GM23338 (cell line): ENCODE data around the gene ORC2.

ENCODE experiments used
- CREB1 ChIP-seq: fragments of 250-450 bp; sonication (Bioruptor Pico); IDR thresholded peaks from 2 replicates; pipeline ENCODE4 v1.5.0; 2020; ENCODE audit warnings: low read depth, mild to moderate bottlenecking, moderate library complexity
- CTCF ChIP-seq, 2 experiments: fragments of 200-600 bp in 1 of 2; sonication (generic) in 1 of 2; conservative IDR thresholded peaks; 2 replicates each; pipeline versions ENCODE4 v1.5.1 to v1.6.1; 2016 to 2017; ENCODE audit warnings: antibody characterized with exemption in 2 of 2, low read depth in 2 of 2, mild to moderate bottlenecking in 2 of 2, moderate library complexity in 1 of 2
- ETS1 ChIP-seq: IDR thresholded peaks from 2 replicates; pipeline ENCODE4 v1.6.1; 2016; ENCODE audit warnings: antibody characterized with exemption
- EZH2 ChIP-seq: fragments of 200-600 bp; sonication (generic); IDR thresholded peaks from one replicate; pipeline ENCODE4 v1.8.0; 2017; ENCODE audit warnings: antibody characterized with exemption, mild to moderate bottlenecking, low read depth; ENCODE audit not compliant: unreplicated experiment
- EZH2phosphoT487 ChIP-seq: fragments of 200-600 bp; sonication (generic); IDR thresholded peaks from one replicate; pipeline ENCODE4 v1.8.1; 2018; ENCODE audit warnings: antibody characterized with exemption; ENCODE audit not compliant: unreplicated experiment
- JUNB ChIP-seq: IDR thresholded peaks from one replicate; pipeline ENCODE4 v1.6.1; 2016; ENCODE audit warnings: antibody characterized with exemption; ENCODE audit not compliant: unreplicated experiment
- NANOG ChIP-seq: IDR thresholded peaks from 2 replicates; pipeline ENCODE4 v1.6.1; 2016; ENCODE audit warnings: antibody characterized with exemption, borderline replicate concordance
- POLR2AphosphoS5 ChIP-seq: IDR thresholded peaks from 2 replicates; pipeline ENCODE4 v1.6.1; 2016; ENCODE audit warnings: antibody characterized with exemption, low read depth
- REST ChIP-seq: IDR thresholded peaks from one replicate; pipeline ENCODE4 v1.6.1; 2018; ENCODE audit warnings: antibody characterized with exemption; ENCODE audit not compliant: unreplicated experiment
- STAT1 ChIP-seq: IDR thresholded peaks from one replicate; pipeline ENCODE4 v1.6.1; 2016; ENCODE audit warnings: antibody characterized with exemption; ENCODE audit not compliant: unreplicated experiment
- ZNF114 ChIP-seq: fragments of 250-450 bp; sonication (Bioruptor Pico); IDR thresholded peaks from 2 replicates; pipeline ENCODE4 v1.5.0; 2020; ENCODE audit warnings: mild to moderate bottlenecking, moderate library complexity
- ZNF331 ChIP-seq: fragments of 250-450 bp; sonication (Bioruptor Pico); IDR thresholded peaks from 2 replicates; pipeline ENCODE4 v1.5.0; 2020; ENCODE audit warnings: low read depth, mild to moderate bottlenecking, moderate library complexity
- ZNF462 ChIP-seq: fragments of 250-450 bp; sonication (Bioruptor Pico); IDR thresholded peaks from 2 replicates; pipeline ENCODE4 v1.5.0; 2020; ENCODE audit warnings: mild to moderate bottlenecking, moderate library complexity

GRCh38 chr2:200863782-200864175 lies 99.7 kb downstream of the ORC2 start:
- TF ChIP-seq CREB1 (CRISPR knock-in tag) (no peak), CTCF (conservative IDR thresholded peaks at IDR 0.05; ENCODE audit: low read depth in 2 of 2) (no peak), REST (no peak), EZH2 (no peak), EZH2phosphoT487 (no peak), STAT1 (no peak), JUNB (no peak), POLR2AphosphoS5 (no peak), ZNF331 (CRISPR knock-in tag) (no peak), ETS1 (no peak), ZNF462 (CRISPR knock-in tag) (no peak), ZNF114 (CRISPR knock-in tag) (no peak), NANOG (no peak)
